HCT116 (cell line): ENCODE results near the gene TNFAIP8L3. TPM values are rescaled to one million over a fixed set of nuclear protein-coding genes. Genes with fewer than 3 reads are reported as not detected.

ENCODE experiments used
- ATAC-seq: fragments of 200-7000 bp; cut with Tn5 transposase; 2 replicates; pipeline ENCODE4 v1.9.1; 2020; ENCODE audit warnings: mild to moderate bottlenecking, moderate library complexity
- BruUV-seq: library from RNA; stranded (reverse); fragments of 400-500 nt; replicated peaks from 2 replicates; lab custom pipeline; 2021; lab: Mats Ljungman, UMichigan
- CTCF ChIA-PET: fragments of 300-600 bp; sonication (Branson Sonifier 250); formaldehyde crosslinking; loops from one replicate; lab custom pipeline; 2021; ENCODE audit warnings: antibody characterized with exemption; lab: Charles Lee
- POLR2A ChIA-PET: fragments of 300-600, 350-600 bp; sonication (Branson Sonifier 250); formaldehyde crosslinking; loops from one replicate; lab custom pipeline; 2021; ENCODE audit warnings: antibody characterized with exemption; lab: Charles Lee
- RAD21 ChIA-PET, 2 experiments: fragments of 300-600 bp; sonication (Branson Sonifier 250); formaldehyde crosslinking; loops; one replicate each; lab custom pipeline; 2023; ENCODE audit warnings: low total read pairs in 2 of 2; ENCODE audit not compliant: uncharacterized antibody in 2 of 2, unreplicated experiment in 2 of 2, low non-redundant PET in 1 of 2; lab: Charles Lee
- DNase-seq: peaks from one replicate; pipeline ENCODE4 v3.0.0-alpha.2; 2010; ENCODE audit warnings: low read depth, low spot score
- H2AFZ ChIP-seq: fragments of 200-600 bp; shearing (Covaris generic), sonication (generic); 2 replicates; pipeline ENCODE4 v1.6.1; 2017; ENCODE audit warnings: low read depth, mixed run types, mixed read lengths, antibody characterized with exemption, low read length; ENCODE audit not compliant: poor library complexity, severe bottlenecking
- H3K27ac ChIP-seq: 2 replicates; pipeline ENCODE4 v1.5.1; 2012; ENCODE audit warnings: low read depth, low read length
- H3K27me3 ChIP-seq: fragments of 200-600 bp; sonication (generic); 2 replicates; pipeline ENCODE4 v1.6.1; 2016; ENCODE audit warnings: mixed run types, low read length, mixed read lengths; ENCODE audit not compliant: insufficient read depth
- H3K36me3 ChIP-seq, 2 experiments: fragments of 200-500 bp in 1 of 2; fragments of 200-600 bp in 1 of 2; sonication (Bioruptor generic) in 1 of 2; sonication (generic) in 1 of 2; 2 replicates each; pipeline versions ENCODE4 v1.5.1 to v1.6.1; 2014 to 2016; ENCODE audit warnings: low read length in 2 of 2, inconsistent platforms in 1 of 2, mixed read lengths in 1 of 2, mixed run types in 1 of 2; ENCODE audit not compliant: insufficient read depth in 2 of 2, control insufficient read depth in 1 of 2
- H3K4me1 ChIP-seq, 2 experiments: fragments of 200-600 bp in 1 of 2; sonication (generic) in 1 of 2; 2 replicates each; pipeline versions ENCODE4 v1.5.1 to v1.6.1; 2012 to 2017; ENCODE audit warnings: low read length in 2 of 2, inconsistent platforms in 1 of 2, mild to moderate bottlenecking in 1 of 2, mixed read lengths in 1 of 2, mixed run types in 1 of 2, moderate library complexity in 1 of 2; ENCODE audit not compliant: insufficient read depth in 2 of 2, control insufficient read depth in 1 of 2
- H3K4me2 ChIP-seq: fragments of 200-600 bp; sonication (generic); 2 replicates; pipeline ENCODE4 v1.6.1; 2017; ENCODE audit warnings: mixed run types, low read length, mixed read lengths
- H3K4me3 ChIP-seq, 2 experiments: fragments of 200-600 bp in 1 of 2; sonication (generic) in 1 of 2; replicated peaks in 1 of 2; 2 replicates each; pipeline ENCODE4 v1.5.1; 2011 to 2016; ENCODE audit warnings: low read length in 2 of 2, control low read depth in 1 of 2, low read depth in 1 of 2, mild to moderate bottlenecking in 1 of 2, mixed read lengths in 1 of 2, mixed run types in 1 of 2
- H3K79me2 ChIP-seq: fragments of 200-600 bp; sonication (generic); 2 replicates; pipeline ENCODE4 v1.6.1; 2017; ENCODE audit warnings: mild to moderate bottlenecking, mixed run types, low read length, moderate library complexity, mixed read lengths; ENCODE audit not compliant: insufficient read depth
- H3K9ac ChIP-seq: fragments of 200-600 bp; sonication (generic); 2 replicates; pipeline ENCODE4 v1.6.1; 2016; ENCODE audit warnings: low read length, mixed read lengths
- H3K9me2 ChIP-seq: fragments of 200-600 bp; sonication (generic), shearing (Covaris generic); 2 replicates; pipeline ENCODE4 v1.6.1; 2017; ENCODE audit warnings: mixed run types, mild to moderate bottlenecking, moderate library complexity; ENCODE audit not compliant: insufficient read depth
- H3K9me3 ChIP-seq, 2 experiments: fragments of 200-500 bp in 1 of 2; fragments of 200-600 bp in 1 of 2; sonication (Bioruptor generic) in 1 of 2; sonication (generic) in 1 of 2; 2 replicates each; pipeline ENCODE4 v1.6.1; 2014 to 2017; ENCODE audit warnings: low read length in 2 of 2, mixed read lengths in 2 of 2, inconsistent platforms in 1 of 2, low read depth in 1 of 2, mild to moderate bottlenecking in 1 of 2, mixed run types in 1 of 2, moderate library complexity in 1 of 2; ENCODE audit not compliant: control insufficient read depth in 1 of 2, insufficient read depth in 1 of 2
- H4K20me1 ChIP-seq: fragments of 200-600 bp; sonication (generic), shearing (Covaris generic); 2 replicates; pipeline ENCODE4 v1.6.1; 2017; ENCODE audit warnings: mixed run types, mild to moderate bottlenecking, moderate library complexity; ENCODE audit not compliant: insufficient read depth
- JUND ChIP-seq: IDR thresholded peaks from 2 replicates; pipeline ENCODE4 v1.6.1; 2012
- POLR2A ChIP-seq: IDR thresholded peaks from 2 replicates; pipeline ENCODE4 v1.7.0; 2011; ENCODE audit warnings: borderline replicate concordance; ENCODE audit not compliant: insufficient read depth, insufficient read length; ENCODE audit errors: extremely low read depth
- intact Hi-C: fragments of 100-400 bp; cut with micrococcal nuclease; formaldehyde crosslinking; loops from 2 replicates; pipeline ENCODE4 v1.10.0; 2022
- total RNA-seq: library from RNA; stranded (reverse); gene quantifications from one replicate; pipeline ENCODE4 v1.2.1, GENCODE V29; 2021; ENCODE audit not compliant: unreplicated experiment
- TF ChIP-seq, protein P1 (sequence below): IDR thresholded peaks from 2 replicates; pipeline ENCODE4 v1.6.1; 2011; ENCODE audit warnings: mild to moderate bottlenecking, low read length, moderate library complexity; ENCODE audit not compliant: insufficient replicate concordance; ENCODE audit errors: extremely low read depth
- TF ChIP-seq, protein P2 (sequence below): IDR thresholded peaks from 2 replicates; pipeline ENCODE4 v1.6.1; 2012; ENCODE audit warnings: low read depth

Gene TNFAIP8L3
- total RNA-seq, 1 experiment from 2014 or later = 0.47 TPM

DNA sequence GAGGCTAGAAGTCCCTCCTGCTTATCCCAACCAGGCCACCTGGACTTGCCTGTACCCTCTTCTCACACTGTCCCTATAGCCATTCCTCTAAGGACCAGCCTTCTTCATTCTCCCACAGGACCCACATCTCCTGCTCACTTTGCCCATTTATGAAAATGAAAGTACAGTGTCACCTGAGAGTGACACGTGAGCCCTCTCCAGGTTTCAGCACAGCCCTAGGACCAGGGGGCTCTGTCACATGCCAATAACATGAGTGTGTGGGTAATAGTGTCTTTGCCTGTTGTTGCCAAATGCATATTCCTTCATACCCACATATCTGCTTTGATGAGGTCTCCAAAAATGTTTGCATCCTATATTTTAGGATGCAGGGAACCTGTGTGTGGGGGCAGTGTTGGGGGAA, 42.3 kb upstream of the TNFAIP8L3 start (continued):
- TF ChIP-seq, protein P1, sequence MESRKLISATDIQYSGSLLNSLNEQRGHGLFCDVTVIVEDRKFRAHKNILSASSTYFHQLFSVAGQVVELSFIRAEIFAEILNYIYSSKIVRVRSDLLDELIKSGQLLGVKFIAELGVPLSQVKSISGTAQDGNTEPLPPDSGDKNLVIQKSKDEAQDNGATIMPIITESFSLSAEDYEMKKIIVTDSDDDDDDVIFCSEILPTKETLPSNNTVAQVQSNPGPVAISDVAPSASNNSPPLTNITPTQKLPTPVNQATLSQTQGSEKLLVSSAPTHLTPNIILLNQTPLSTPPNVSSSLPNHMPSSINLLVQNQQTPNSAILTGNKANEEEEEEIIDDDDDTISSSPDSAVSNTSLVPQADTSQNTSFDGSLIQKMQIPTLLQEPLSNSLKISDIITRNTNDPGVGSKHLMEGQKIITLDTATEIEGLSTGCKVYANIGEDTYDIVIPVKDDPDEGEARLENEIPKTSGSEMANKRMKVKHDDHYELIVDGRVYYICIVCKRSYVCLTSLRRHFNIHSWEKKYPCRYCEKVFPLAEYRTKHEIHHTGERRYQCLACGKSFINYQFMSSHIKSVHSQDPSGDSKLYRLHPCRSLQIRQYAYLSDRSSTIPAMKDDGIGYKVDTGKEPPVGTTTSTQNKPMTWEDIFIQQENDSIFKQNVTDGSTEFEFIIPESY = no peak
- TF ChIP-seq, protein P2, sequence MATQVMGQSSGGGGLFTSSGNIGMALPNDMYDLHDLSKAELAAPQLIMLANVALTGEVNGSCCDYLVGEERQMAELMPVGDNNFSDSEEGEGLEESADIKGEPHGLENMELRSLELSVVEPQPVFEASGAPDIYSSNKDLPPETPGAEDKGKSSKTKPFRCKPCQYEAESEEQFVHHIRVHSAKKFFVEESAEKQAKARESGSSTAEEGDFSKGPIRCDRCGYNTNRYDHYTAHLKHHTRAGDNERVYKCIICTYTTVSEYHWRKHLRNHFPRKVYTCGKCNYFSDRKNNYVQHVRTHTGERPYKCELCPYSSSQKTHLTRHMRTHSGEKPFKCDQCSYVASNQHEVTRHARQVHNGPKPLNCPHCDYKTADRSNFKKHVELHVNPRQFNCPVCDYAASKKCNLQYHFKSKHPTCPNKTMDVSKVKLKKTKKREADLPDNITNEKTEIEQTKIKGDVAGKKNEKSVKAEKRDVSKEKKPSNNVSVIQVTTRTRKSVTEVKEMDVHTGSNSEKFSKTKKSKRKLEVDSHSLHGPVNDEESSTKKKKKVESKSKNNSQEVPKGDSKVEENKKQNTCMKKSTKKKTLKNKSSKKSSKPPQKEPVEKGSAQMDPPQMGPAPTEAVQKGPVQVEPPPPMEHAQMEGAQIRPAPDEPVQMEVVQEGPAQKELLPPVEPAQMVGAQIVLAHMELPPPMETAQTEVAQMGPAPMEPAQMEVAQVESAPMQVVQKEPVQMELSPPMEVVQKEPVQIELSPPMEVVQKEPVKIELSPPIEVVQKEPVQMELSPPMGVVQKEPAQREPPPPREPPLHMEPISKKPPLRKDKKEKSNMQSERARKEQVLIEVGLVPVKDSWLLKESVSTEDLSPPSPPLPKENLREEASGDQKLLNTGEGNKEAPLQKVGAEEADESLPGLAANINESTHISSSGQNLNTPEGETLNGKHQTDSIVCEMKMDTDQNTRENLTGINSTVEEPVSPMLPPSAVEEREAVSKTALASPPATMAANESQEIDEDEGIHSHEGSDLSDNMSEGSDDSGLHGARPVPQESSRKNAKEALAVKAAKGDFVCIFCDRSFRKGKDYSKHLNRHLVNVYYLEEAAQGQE = no peak

DNA sequence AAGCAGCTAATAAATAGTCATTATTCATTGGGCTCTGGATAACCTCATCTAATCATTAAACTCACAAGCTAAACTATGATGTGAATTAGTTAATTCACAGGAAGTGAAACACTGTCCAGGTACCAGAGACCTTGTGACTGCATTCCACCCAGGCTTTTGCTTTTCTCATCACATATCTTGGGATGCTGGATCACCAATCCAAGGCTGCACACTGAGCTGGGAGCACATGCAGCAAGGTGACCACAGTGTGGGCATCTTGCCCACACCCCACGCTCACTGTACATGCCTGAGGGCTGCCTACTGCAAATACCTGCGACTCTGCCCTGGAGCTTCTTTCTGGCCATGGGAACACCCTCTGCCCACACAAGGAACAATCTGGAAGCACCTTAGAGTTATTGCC, 40.6 kb upstream of the TNFAIP8L3 start:
- DNase-seq (no peak), ATAC-seq (no peak)
- Histone ChIP-seq H3K36me3 (no peaks in the 10 kb centered on the region), H3K79me2 (no peaks in the 10 kb centered on the region), H3K9me3 (no peaks in the 10 kb centered on the region), H3K27me3 (no peaks in the 10 kb centered on the region), H3K27ac (no peak overlapping the region), H3K9ac (no peak overlapping the region), H2AFZ (no peak overlapping the region), H3K4me2 (no peak overlapping the region), H3K4me3 (no peak overlapping the region), H4K20me1 (peaks cover 3% of the 10 kb centered on the region; the same call in 1 of the 2 replicates), H3K9me2 (no peaks in the 10 kb centered on the region), H3K4me1 (peaks cover 0 to 11% of the 10 kb centered on the region in 2 experiments; a peak in 2 of 4 replicates)
- BruUV-seq = no TSS peak
- ChIA-PET POLR2A (interaction anchor here (0.5 kb wide), 1 partner anchor 491 kb away, joined by 5 read pairs; no protein-coding TSS in a partner anchor), CTCF (interaction anchor here (0.9 kb wide), 1 partner anchor 247 kb away, joined by 4 read pairs; no protein-coding TSS in a partner anchor), RAD21 (no interaction called here)
- intact Hi-C loops = no loop called here
- TF ChIP-seq POLR2A (no peak), JUND (no peak)
